GM12878 (cell line): ENCODE results near the gene MPZL1. TPM values are rescaled to one million over a fixed set of nuclear protein-coding genes. Genes with fewer than 3 reads are reported as not detected.

Source experiments
- ATAC-seq: fragments of 200-7000 bp; cut with Tn5 transposase; 3 replicates; pipeline ENCODE4 v1.9.1; 2020; ENCODE audit warnings: mild to moderate bottlenecking, moderate library complexity
- BruUV-seq: library from RNA; stranded (reverse); fragments of 400-500 nt; replicated peaks from 2 replicates; lab custom pipeline; 2021; lab: Mats Ljungman, UMichigan
- CTCF ChIA-PET: fragments of 300-600 bp; sonication (Branson Sonifier 250); formaldehyde crosslinking; extraction: SDS; loops from one replicate; lab custom pipeline; 2021; ENCODE audit warnings: inconsistent platforms; lab: Yijun Ruan, JAX
- POLR2A ChIA-PET: fragments of 350-600 bp; formaldehyde crosslinking; extraction: SDS; loops from one replicate; lab custom pipeline; 2021; ENCODE audit warnings: inconsistent platforms; lab: Charles Lee
- RAD21 ChIA-PET: fragments of 300-600 bp; sonication (Branson Sonifier 250); formaldehyde crosslinking; loops from one replicate; lab custom pipeline; 2023; ENCODE audit warnings: antibody characterized with exemption; ENCODE audit not compliant: unreplicated experiment; lab: Charles Lee
- SMC1A ChIA-PET: fragments of 300-600 bp; sonication (Branson Sonifier 250); formaldehyde crosslinking; loops from one replicate; lab custom pipeline; 2023; ENCODE audit not compliant: unreplicated experiment, uncharacterized antibody; lab: Charles Lee
- DNase-seq: peaks from one replicate; pipeline ENCODE4 v3.0.0-alpha.2; 2011; ENCODE audit warnings: low read depth, low spot score
- FAIRE-seq: peaks from 3 replicates; lab custom pipeline; 2011; peaks lifted over from hg19 to GRCh38; lab: Jason Lieb, UNC
- H2AFZ ChIP-seq: 2 replicates; pipeline ENCODE4 v1.6.0; 2011; ENCODE audit warnings: low read depth, low read length, control low read depth; ENCODE audit not compliant: control insufficient read depth
- H3K27ac ChIP-seq: 2 replicates; pipeline ENCODE4 v1.5.1; 2011; ENCODE audit warnings: control low read depth; ENCODE audit not compliant: control insufficient read depth, insufficient read depth
- H3K27me3 ChIP-seq, 2 experiments: replicated peaks in 1 of 2; 2 replicates each; pipeline versions ENCODE4 v1.6.0 to v1.6.1; 2011; ENCODE audit warnings: low read length in 1 of 2; ENCODE audit not compliant: control insufficient read depth in 2 of 2, insufficient read depth in 2 of 2
- H3K36me3 ChIP-seq, 2 experiments: 2 replicates each; pipeline ENCODE4 v1.5.1; 2011; ENCODE audit warnings: low read length in 1 of 2; ENCODE audit not compliant: control insufficient read depth in 2 of 2, insufficient read depth in 2 of 2
- H3K4me1 ChIP-seq: 2 replicates; pipeline ENCODE4 v1.6.1; 2011; ENCODE audit warnings: mild to moderate bottlenecking, low read length, moderate library complexity, mixed read lengths; ENCODE audit not compliant: control insufficient read depth, insufficient read depth
- H3K4me2 ChIP-seq: 2 replicates; pipeline ENCODE4 v1.6.0; 2011; ENCODE audit warnings: control low read depth; ENCODE audit not compliant: control insufficient read depth, insufficient read depth
- H3K4me3 ChIP-seq: fragments of 200-600 bp; sonication (generic); 2 replicates; pipeline ENCODE4 v1.5.1; 2016
- H3K79me2 ChIP-seq: 2 replicates; pipeline ENCODE4 v1.6.0; 2011; ENCODE audit warnings: low read length; ENCODE audit not compliant: control insufficient read depth, insufficient read depth
- H3K9ac ChIP-seq: 2 replicates; pipeline ENCODE4 v1.8.0; 2011; ENCODE audit warnings: low read length, control low read depth, mixed read lengths; ENCODE audit not compliant: control insufficient read depth, insufficient read depth
- H3K9me3 ChIP-seq: replicated peaks from 3 replicates; pipeline ENCODE4 v1.5.1; 2011; ENCODE audit warnings: mild to moderate bottlenecking, low read length; ENCODE audit not compliant: control insufficient read depth, insufficient read depth
- H4K20me1 ChIP-seq: 2 replicates; pipeline ENCODE4 v1.6.0; 2011; ENCODE audit not compliant: control insufficient read depth, insufficient read depth
- CHD1 ChIP-seq: IDR thresholded peaks from 2 replicates; pipeline ENCODE4 v1.6.1; 2012; ENCODE audit warnings: low read depth, low read length, improper control_type of control experiment
- CHD2 ChIP-seq: IDR thresholded peaks from 2 replicates; pipeline ENCODE4 v1.6.1; 2011; ENCODE audit warnings: low read depth, low read length, improper control_type of control experiment, borderline replicate concordance
- KLF5 ChIP-seq: fragments of 450-650 bp; IDR thresholded peaks from 2 replicates; pipeline ENCODE4 v1.6.1; 2014; ENCODE audit warnings: mild to moderate bottlenecking; ENCODE audit not compliant: partially characterized antibody
- NFXL1 ChIP-seq: fragments of 450-650 bp; IDR thresholded peaks from 2 replicates; pipeline ENCODE4 v1.6.1; 2017; ENCODE audit warnings: antibody characterized with exemption, mild to moderate bottlenecking, borderline replicate concordance
- RELA ChIP-seq: fragments of 450-650 bp; IDR thresholded peaks from 2 replicates; pipeline ENCODE4 v1.8.0; 2014; ENCODE audit warnings: borderline replicate concordance; ENCODE audit not compliant: partially characterized antibody
- SIX5 ChIP-seq: IDR thresholded peaks from 2 replicates; pipeline ENCODE4 v1.6.1; 2011; ENCODE audit warnings: mild to moderate bottlenecking, low read depth, low read length, moderate library complexity; ENCODE audit not compliant: severe bottlenecking
- SMARCA5 ChIP-seq: fragments of 450-650 bp; IDR thresholded peaks from 2 replicates; pipeline ENCODE4 v1.6.1; 2017; ENCODE audit warnings: mild to moderate bottlenecking
- YBX1 ChIP-seq: fragments of 450-650 bp; IDR thresholded peaks from 2 replicates; pipeline ENCODE4 v1.6.1; 2016; ENCODE audit warnings: antibody characterized with exemption
- YY1 ChIP-seq: IDR thresholded peaks from 2 replicates; pipeline ENCODE4 v1.6.1; 2011; ENCODE audit warnings: low read depth, mild to moderate bottlenecking, low read length
- WGBS: methylation state at CpG from one replicate; pipeline ENCODE4 v1.1.6; 2016; ENCODE audit warnings: low lambda C conversion rate; ENCODE audit not compliant: insufficient replicate concordance, insufficient coverage; ENCODE audit errors: missing lambda C conversion rate; 5-methylcytosine and 5-hydroxymethylcytosine counted together
- in situ Hi-C: fragments of 300-500 bp; cut with MboI; formaldehyde crosslinking; loops from 9 replicates; pipeline ENCODE4 v1.14.3; 2018; ENCODE audit warnings: mixed read lengths
- intact Hi-C: fragments of 100-400 bp; cut with micrococcal nuclease; formaldehyde crosslinking; loops from one replicate; pipeline ENCODE4 v1.14.2; 2022; ENCODE audit not compliant: unreplicated experiment
- polyA plus RNA-seq, 11 experiments: library from polyadenylated mRNA; depleted of rRNA in 4 of 11; unstranded in 6 of 11; stranded (reverse) in 5 of 11; fragments of >200 nt; fragmentation: Nextera tagmentation in 4 of 11; fragmentation: Illumina TruSeq in 1 of 11; extraction: Ambion mirVana in 4 of 11; extraction: Trizol in 1 of 11; gene quantifications; 1 replicate in 1 of 11; 2 replicates in 10 of 11; pipeline versions ENCODE4 v1.2.1 to v1.2.3, GENCODE V29; 2011 to 2016; ENCODE audit warnings: inconsistent platforms in 2 of 11, missing spikeins in 2 of 11, low read depth in 1 of 11
- total RNA-seq, 4 experiments: library from RNA; depleted of rRNA in 3 of 4; stranded (reverse); fragments of >200 nt in 3 of 4; fragmentation: Illumina TruSeq in 1 of 4; extraction: Trizol in 1 of 4; gene quantifications; 2 replicates each; pipeline versions ENCODE4 v1.2.1 to v1.2.3, GENCODE V29; 2013 to 2021
- TF ChIP-seq, protein P1 (sequence below): fragments of 450-650 bp; IDR thresholded peaks from 2 replicates; pipeline ENCODE4 v1.6.1; 2017; ENCODE audit warnings: mild to moderate bottlenecking, moderate library complexity

MPZL1 gene
- total and polyA plus RNA-seq, 10 of the 15 experiments (the other 5 are each of a cell fraction or from before 2014, with no cell fraction given) = 9.8 to 60.9 (median 45.9) TPM

- no peak for TF ChIP-seq RELA
- no peak for TF ChIP-seq CHD1
- TF ChIP-seq NFXL1 = no peak
These were observed 67.7 kb downstream of the MPZL1 start (continued) for GRCh38 chr1:167789501-167789900.

DNA sequence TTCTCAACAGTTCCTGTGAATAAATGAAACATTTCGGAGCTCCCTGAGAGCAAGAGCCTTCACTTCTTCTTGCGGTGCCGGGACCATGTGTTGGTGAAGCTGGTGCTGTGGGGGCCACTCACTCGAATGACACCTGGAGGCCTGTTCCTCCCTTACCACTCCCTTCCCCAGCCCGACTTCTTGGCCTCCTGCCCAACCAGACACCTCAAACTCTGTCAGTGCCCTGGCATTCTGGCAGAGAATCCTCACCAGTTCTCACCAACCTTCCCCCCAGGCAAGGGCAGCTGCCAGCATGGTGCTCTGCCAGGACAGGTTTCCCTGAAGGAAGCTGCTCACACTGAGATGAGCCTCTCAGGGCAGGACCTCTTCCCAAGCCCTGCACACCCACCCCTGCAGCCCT, 68.3 kb downstream of the MPZL1 start:
- ChIA-PET POLR2A (interaction anchor here (0.6 kb wide), 2 partner anchors 14 to 292 kb away, joined by 3 to 6 read pairs; no protein-coding TSS in a partner anchor), SMC1A (interaction anchor here (1.0 kb wide), 1 partner anchor 70 kb away, joined by 3 read pairs; no protein-coding TSS in a partner anchor), CTCF (interaction anchor here (1.5 kb wide), 1 partner anchor 292 kb away, joined by 5 read pairs; no protein-coding TSS in a partner anchor), RAD21 (no interaction called here)
- no peaks in the 10 kb centered on the region for H3K9me3 ChIP-seq
- H3K4me1 ChIP-seq = no peaks in the 10 kb centered on the region
- BruUV-seq = no TSS peak
- H3K9ac ChIP-seq = no peak overlapping the region
- ATAC-seq (no peak), FAIRE-seq (no peak), DNase-seq (no peak)
- no peak overlapping the region for H3K27ac ChIP-seq
- H3K4me2 ChIP-seq = no peak overlapping the region
- TF ChIP-seq SIX5 (no peak), YY1 (no peak), KLF5 (no peak), YBX1 (no peak), SMARCA5 (no peak), CHD2 (no peak), NFXL1 (no peak)
- TF ChIP-seq, protein P1, sequence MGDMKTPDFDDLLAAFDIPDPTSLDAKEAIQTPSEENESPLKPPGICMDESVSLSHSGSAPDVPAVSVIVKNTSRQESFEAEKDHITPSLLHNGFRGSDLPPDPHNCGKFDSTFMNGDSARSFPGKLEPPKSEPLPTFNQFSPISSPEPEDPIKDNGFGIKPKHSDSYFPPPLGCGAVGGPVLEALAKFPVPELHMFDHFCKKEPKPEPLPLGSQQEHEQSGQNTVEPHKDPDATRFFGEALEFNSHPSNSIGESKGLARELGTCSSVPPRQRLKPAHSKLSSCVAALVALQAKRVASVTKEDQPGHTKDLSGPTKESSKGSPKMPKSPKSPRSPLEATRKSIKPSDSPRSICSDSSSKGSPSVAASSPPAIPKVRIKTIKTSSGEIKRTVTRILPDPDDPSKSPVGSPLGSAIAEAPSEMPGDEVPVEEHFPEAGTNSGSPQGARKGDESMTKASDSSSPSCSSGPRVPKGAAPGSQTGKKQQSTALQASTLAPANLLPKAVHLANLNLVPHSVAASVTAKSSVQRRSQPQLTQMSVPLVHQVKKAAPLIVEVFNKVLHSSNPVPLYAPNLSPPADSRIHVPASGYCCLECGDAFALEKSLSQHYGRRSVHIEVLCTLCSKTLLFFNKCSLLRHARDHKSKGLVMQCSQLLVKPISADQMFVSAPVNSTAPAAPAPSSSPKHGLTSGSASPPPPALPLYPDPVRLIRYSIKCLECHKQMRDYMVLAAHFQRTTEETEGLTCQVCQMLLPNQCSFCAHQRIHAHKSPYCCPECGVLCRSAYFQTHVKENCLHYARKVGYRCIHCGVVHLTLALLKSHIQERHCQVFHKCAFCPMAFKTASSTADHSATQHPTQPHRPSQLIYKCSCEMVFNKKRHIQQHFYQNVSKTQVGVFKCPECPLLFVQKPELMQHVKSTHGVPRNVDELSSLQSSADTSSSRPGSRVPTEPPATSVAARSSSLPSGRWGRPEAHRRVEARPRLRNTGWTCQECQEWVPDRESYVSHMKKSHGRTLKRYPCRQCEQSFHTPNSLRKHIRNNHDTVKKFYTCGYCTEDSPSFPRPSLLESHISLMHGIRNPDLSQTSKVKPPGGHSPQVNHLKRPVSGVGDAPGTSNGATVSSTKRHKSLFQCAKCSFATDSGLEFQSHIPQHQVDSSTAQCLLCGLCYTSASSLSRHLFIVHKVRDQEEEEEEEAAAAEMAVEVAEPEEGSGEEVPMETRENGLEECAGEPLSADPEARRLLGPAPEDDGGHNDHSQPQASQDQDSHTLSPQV = no peak
- no peaks in the 10 kb centered on the region for H4K20me1 ChIP-seq
- no peak overlapping the region for H2AFZ ChIP-seq
- 99% methylated on average over 5 of the region's 5 CpGs for WGBS
- H3K27me3 ChIP-seq = no peaks in the 10 kb centered on the region
- intact Hi-C loops (no loop called here), in situ Hi-C loops (no loop called here)
- H3K36me3 ChIP-seq = peaks cover 4 to 12% of the 10 kb centered on the region in 2 experiments; a peak in 2 of 4 replicates
- no peak overlapping the region for H3K4me3 ChIP-seq
- no peaks in the 10 kb centered on the region for H3K79me2 ChIP-seq
